Gastroesophageal sphincter (tissue), 3 donors: Measurements from ENCODE around the gene BLOC1S1.

ENCODE experiments used
- CTCF ChIP-seq, 4 experiments: fragments of 200-600 bp in 2 of 4; fragments of 450-650 bp in 2 of 4; sonication (generic) in 1 of 4; IDR thresholded peaks; one replicate each; pipeline ENCODE4 v1.5.1; 2017 to 2019; ENCODE audit warnings: antibody characterized with exemption in 4 of 4, mild to moderate bottlenecking in 2 of 4, moderate library complexity in 2 of 4
- POLR2AphosphoS5 ChIP-seq: sonication (generic); formaldehyde crosslinking; IDR thresholded peaks from one replicate; pipeline ENCODE4 v1.6.1; 2017; ENCODE audit warnings: antibody characterized with exemption

DNA sequence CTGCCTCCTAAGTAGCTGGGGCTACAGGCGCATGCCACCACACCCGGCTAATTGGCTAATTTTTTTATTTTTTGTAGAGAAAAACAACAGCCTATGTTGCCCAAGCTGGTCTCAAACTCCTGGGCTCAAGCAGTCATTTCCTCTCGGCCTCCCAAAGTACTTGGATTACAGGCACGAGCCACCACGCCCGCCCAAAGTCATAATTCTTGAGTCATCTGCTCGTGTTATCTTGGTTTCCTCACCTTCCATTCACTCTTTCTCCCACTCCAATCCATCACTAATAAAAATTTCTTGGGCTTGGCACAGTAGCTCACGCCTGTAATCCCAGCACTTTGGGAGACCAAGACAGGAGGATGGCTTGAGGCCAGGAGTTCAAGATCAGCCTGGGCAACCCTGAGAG lies 40.2 kb upstream of the BLOC1S1 start:
- TF ChIP-seq CTCF (IDR thresholded peaks at IDR 0.05) (no peak), POLR2AphosphoS5 (no peak)
